LNCaP clone FGC (cell line): ENCODE measurements around the gene LMF2.

Experiments used
- DNase-seq: peaks from one replicate; pipeline ENCODE4 v3.0.0-alpha.2; 2011; ENCODE audit warnings: low read depth
- H3K4me3 ChIP-seq: 2 replicates; pipeline ENCODE4 v1.5.1; 2011; ENCODE audit warnings: mild to moderate bottlenecking, low read depth, low read length, control low read depth
- CTCF ChIP-seq: IDR thresholded peaks from 2 replicates; pipeline ENCODE4 v1.5.1; 2012; ENCODE audit warnings: mild to moderate bottlenecking; ENCODE audit not compliant: control insufficient read depth, insufficient read depth; ENCODE audit errors: extremely low read depth

Gene LMF2

GRCh38 chr22:50482107-50483074 lies 25.1 kb downstream of the LMF2 start:
- H3K4me3 ChIP-seq: peak overlapping the region; percentile 86
- no peak for TF ChIP-seq CTCF
- no peak for DNase-seq

- DNase-seq: no peak
- no peak for TF ChIP-seq CTCF
- peak within 1 kb of the TSS; percentile 86 for H3K4me3 ChIP-seq
Measured at GRCh38 chr22:50481440-50482106, 25.9 kb downstream of the LMF2 start, which contains the start of gene ADM2. Gene ADM2, plus strand, starts transcription at chr22:50481543. Its CDS starts 305 bp downstream, at chr22:50481848.

- DNase-seq: no peak
- H3K4me3 ChIP-seq: peak overlapping the region; percentile 86
Measured at GRCh38 chr22:50481045-50481439, 26.5 kb downstream of the LMF2 start.

GRCh38 chr22:50479721-50480120 lies 27.8 kb downstream of the LMF2 start:
- H3K4me3 ChIP-seq: no peak overlapping the region
- DNase-seq: no peak
- TF ChIP-seq CTCF: no peak

More at GRCh38 chr22:50481045-50481439, 26.5 kb downstream of the LMF2 start:
- no peak for TF ChIP-seq CTCF

- TF ChIP-seq CTCF: no peak
- no peak overlapping the region for H3K4me3 ChIP-seq
- DNase-seq: no peak
Measured at GRCh38 chr22:50477923-50478322, 29.6 kb downstream of the LMF2 start.

- no peak for TF ChIP-seq CTCF
- DNase-seq: no peak
- no peak overlapping the region for H3K4me3 ChIP-seq
Measured at GRCh38 chr22:50476868-50477267, 30.6 kb downstream of the LMF2 start.

- H3K4me3 ChIP-seq: peak overlapping the region; percentile 80
- TF ChIP-seq CTCF: no peak
- DNase-seq: no peak
Measured at GRCh38 chr22:50475652-50476002, 31.9 kb downstream of the LMF2 start.
